H9 (cell line): ENCODE data around the gene ATPAF1. TPM values are rescaled to one million over a fixed set of nuclear protein-coding genes. Genes with fewer than 3 reads are reported as not detected.

Experiments used
- DNase-seq: peaks from one replicate; pipeline ENCODE4 v3.0.0-alpha.2; 2017
- H2AFZ ChIP-seq: one replicate; pipeline ENCODE4 v1.6.1; 2013; ENCODE audit warnings: mild to moderate bottlenecking, low read length, control low read depth, moderate library complexity
- H2AK5ac ChIP-seq: 2 replicates; pipeline ENCODE4 v1.6.1; 2013; ENCODE audit warnings: low read length, control low read depth, mixed read lengths; ENCODE audit not compliant: insufficient read length
- H2BK120ac ChIP-seq: one replicate; pipeline ENCODE4 v1.6.1; 2013; ENCODE audit warnings: low read depth, mild to moderate bottlenecking, low read length, control low read depth, inconsistent platforms; ENCODE audit not compliant: poor library complexity, severe bottlenecking
- H2BK12ac ChIP-seq: 2 replicates; pipeline ENCODE4 v1.6.1; 2013; ENCODE audit warnings: low read length, control low read depth, mixed read lengths, low read depth; ENCODE audit not compliant: insufficient read length
- H2BK15ac ChIP-seq: 2 replicates; pipeline ENCODE4 v1.6.1; 2013; ENCODE audit warnings: low read depth, low read length, control low read depth
- H2BK20ac ChIP-seq: one replicate; pipeline ENCODE4 v1.6.1; 2013; ENCODE audit warnings: low read depth, mild to moderate bottlenecking, low read length, control low read depth, inconsistent platforms; ENCODE audit not compliant: poor library complexity, severe bottlenecking
- H2BK5ac ChIP-seq: 2 replicates; pipeline ENCODE4 v1.6.1; 2013; ENCODE audit warnings: low read length, control low read depth, mixed read lengths; ENCODE audit not compliant: insufficient read length
- H3K14ac ChIP-seq: 2 replicates; pipeline ENCODE4 v1.6.1; 2013; ENCODE audit warnings: low read length, control low read depth; ENCODE audit not compliant: insufficient read depth
- H3K18ac ChIP-seq: 2 replicates; pipeline ENCODE4 v1.6.1; 2013; ENCODE audit warnings: low read depth, mild to moderate bottlenecking, mixed read lengths, low read length, control low read depth; ENCODE audit not compliant: insufficient read length
- H3K23ac ChIP-seq: 2 replicates; pipeline ENCODE4 v1.6.1; 2013; ENCODE audit warnings: low read length, control low read depth, mixed read lengths, low read depth; ENCODE audit not compliant: insufficient read length
- H3K23me2 ChIP-seq: 2 replicates; pipeline ENCODE4 v1.6.1; 2013; ENCODE audit warnings: low read depth, mild to moderate bottlenecking, mixed read lengths, low read length, control low read depth; ENCODE audit not compliant: insufficient read length, poor library complexity, severe bottlenecking
- H3K27ac ChIP-seq: 2 replicates; pipeline ENCODE4 v1.5.1; 2013; ENCODE audit warnings: low read length, control low read depth, mixed read lengths, low read depth; ENCODE audit not compliant: insufficient read length
- H3K27me3 ChIP-seq: 2 replicates; pipeline ENCODE4 v1.6.1; 2013; ENCODE audit warnings: low read length, control low read depth, inconsistent platforms; ENCODE audit not compliant: insufficient read depth
- H3K4ac ChIP-seq: 2 replicates; pipeline ENCODE4 v1.6.1; 2013; ENCODE audit warnings: low read depth, mild to moderate bottlenecking, control low read depth, inconsistent platforms, low read length, moderate library complexity
- H3K4me1 ChIP-seq: 2 replicates; pipeline ENCODE4 v1.6.1; 2013; ENCODE audit warnings: low read length, control low read depth, inconsistent platforms; ENCODE audit not compliant: insufficient read depth
- H3K4me2 ChIP-seq: 2 replicates; pipeline ENCODE4 v1.6.1; 2013; ENCODE audit warnings: low read length, control low read depth, mixed read lengths; ENCODE audit not compliant: insufficient read length, insufficient read depth
- H3K56ac ChIP-seq: 2 replicates; pipeline ENCODE4 v1.6.1; 2013; ENCODE audit warnings: low read depth, mild to moderate bottlenecking, mixed read lengths, low read length, control low read depth; ENCODE audit not compliant: insufficient read length
- H3K79me1 ChIP-seq: 2 replicates; pipeline ENCODE4 v1.6.1; 2013; ENCODE audit warnings: low read depth, mild to moderate bottlenecking, moderate library complexity, low read length, control low read depth, inconsistent platforms; ENCODE audit not compliant: insufficient read depth, poor library complexity, severe bottlenecking
- H3K79me2 ChIP-seq: 2 replicates; pipeline ENCODE4 v1.6.1; 2013; ENCODE audit warnings: low read length, control low read depth, inconsistent platforms; ENCODE audit not compliant: insufficient read depth
- H3K9ac ChIP-seq: 2 replicates; pipeline ENCODE4 v1.6.1; 2013; ENCODE audit warnings: low read length, control low read depth, mixed read lengths; ENCODE audit not compliant: insufficient read length; ENCODE audit errors: extremely low read depth
- H3K9me3 ChIP-seq: one replicate; pipeline ENCODE4 v1.6.1; 2013; ENCODE audit warnings: low read depth, low read length, inconsistent platforms; ENCODE audit not compliant: control insufficient read depth
- H3T11ph ChIP-seq: one replicate; pipeline ENCODE4 v1.6.1; 2013; ENCODE audit warnings: mild to moderate bottlenecking, low read length, control low read depth, inconsistent platforms
- H4K20me1 ChIP-seq: one replicate; pipeline ENCODE4 v1.6.1; 2013; ENCODE audit not compliant: control insufficient read depth, insufficient read length, insufficient read depth
- H4K5ac ChIP-seq: 2 replicates; pipeline ENCODE4 v1.6.1; 2013; ENCODE audit warnings: low read depth, mild to moderate bottlenecking, mixed read lengths, low read length, control low read depth; ENCODE audit not compliant: insufficient read length
- H4K8ac ChIP-seq: replicated peaks from 2 replicates; pipeline ENCODE4 v1.6.1; 2013; ENCODE audit warnings: low read length, control low read depth, mixed read lengths, low read depth; ENCODE audit not compliant: insufficient read length
- H4K91ac ChIP-seq: 2 replicates; pipeline ENCODE4 v1.6.1; 2013; ENCODE audit warnings: low read depth, mild to moderate bottlenecking, moderate library complexity, mixed read lengths, low read length, control low read depth; ENCODE audit not compliant: insufficient read length
- H3K27ac Mint-ChIP-seq, 3 experiments: 2 replicates in 2 of 3; 3 replicates in 1 of 3; pipeline ENCODE4 v1.8.0; 2020 to 2021; ENCODE audit warnings: mixed read lengths in 3 of 3, mild to moderate bottlenecking in 1 of 3, moderate library complexity in 1 of 3
- H3K27me3 Mint-ChIP-seq: 2 replicates; pipeline ENCODE4 v1.8.0; 2021; ENCODE audit warnings: low read depth, mild to moderate bottlenecking, moderate library complexity, mixed read lengths
- H3K36me3 Mint-ChIP-seq, 3 experiments: 2 replicates in 2 of 3; 3 replicates in 1 of 3; pipeline ENCODE4 v1.8.0; 2020 to 2021; ENCODE audit warnings: low read depth in 3 of 3, mixed read lengths in 3 of 3; ENCODE audit not compliant: insufficient read depth in 1 of 3
- H3K4me1 Mint-ChIP-seq, 2 experiments: 2 replicates each; pipeline ENCODE4 v1.8.0; 2020; ENCODE audit warnings: mixed read lengths in 2 of 2
- H3K4me3 Mint-ChIP-seq, 2 experiments: 2 replicates in 1 of 2; 3 replicates in 1 of 2; pipeline ENCODE4 v1.8.0; 2020 to 2021; ENCODE audit warnings: mild to moderate bottlenecking in 2 of 2, mixed read lengths in 2 of 2, moderate library complexity in 1 of 2
- H3K9me3 Mint-ChIP-seq, 2 experiments: 2 replicates in 1 of 2; 3 replicates in 1 of 2; pipeline ENCODE4 v1.8.0; 2020; ENCODE audit warnings: mild to moderate bottlenecking in 2 of 2, mixed read lengths in 2 of 2, moderate library complexity in 1 of 2
- CTCF ChIP-seq: fragments of 200-600 bp; sonication (generic); conservative IDR thresholded peaks from 3 replicates; pipeline ENCODE4 v1.8.0; 2021; ENCODE audit warnings: antibody characterized with exemption, mild to moderate bottlenecking
- WGBS: extraction: QIAGEN DNeasy Blood & Tissue Kit; methylation state at CpG from one replicate; pipeline ENCODE4 v1.1.7; 2013; ENCODE audit warnings: missing lambda C conversion rate, low lambda C conversion rate, mixed read lengths; ENCODE audit not compliant: insufficient read length; ENCODE audit errors: extremely low coverage; 5-methylcytosine and 5-hydroxymethylcytosine counted together
- total RNA-seq: library from RNA; stranded (reverse); gene quantifications from 2 replicates; pipeline ENCODE4 v1.2.1, GENCODE V29; 2021

ATPAF1 gene
- total RNA-seq, 1 experiment from 2014 or later: 57.3 TPM

- TF ChIP-seq CTCF: no peak
- no peaks in the 10 kb centered on the region for H3K27me3 ChIP-seq
- no peaks in the 10 kb centered on the region for H3K9me3 ChIP-seq
- Mint-ChIP-seq H3K27me3 (no peaks in the 10 kb centered on the region), H3K9me3 (peaks cover 3 to 10% of the 10 kb centered on the region in 2 experiments; a peak in 3 of 5 replicates), H3K27ac (no peak overlapping the region), H3K4me1 (no peaks in the 10 kb centered on the region), H3K36me3 (peaks cover 22 to 40% (median 34%) of the 10 kb centered on the region in 3 experiments), H3K4me3 (no peak overlapping the region)
- no peak overlapping the region for H3K56ac ChIP-seq
- no peak overlapping the region for H4K5ac ChIP-seq
- H3K18ac ChIP-seq: no peak overlapping the region
- no peak for DNase-seq
- no peak overlapping the region for H2BK20ac ChIP-seq
- no peak overlapping the region for H3K23ac ChIP-seq
- no CpG with 5 or more reads among the region's 1 CpG for WGBS
- H2BK15ac ChIP-seq: no peak overlapping the region
- no peaks in the 10 kb centered on the region for H3K4me1 ChIP-seq
- H2BK12ac ChIP-seq: no peak overlapping the region
- no peak overlapping the region for H3K14ac ChIP-seq
- H3K79me1 ChIP-seq: no peaks in the 10 kb centered on the region
- H3K23me2 ChIP-seq: no peaks in the 10 kb centered on the region
- H3K4me2 ChIP-seq: no peak overlapping the region
- no peak overlapping the region for H3K9ac ChIP-seq
- no peak overlapping the region for H2BK5ac ChIP-seq
- H2BK120ac ChIP-seq: no peak overlapping the region
- no peak overlapping the region for H4K8ac ChIP-seq
- no peak overlapping the region for H2AFZ ChIP-seq
- H3K4ac ChIP-seq: no peak overlapping the region
- no peaks in the 10 kb centered on the region for H3K79me2 ChIP-seq
- no peaks in the 10 kb centered on the region for H4K20me1 ChIP-seq
- no peak overlapping the region for H3T11ph ChIP-seq
- H4K91ac ChIP-seq: no peak overlapping the region
- H2AK5ac ChIP-seq: no peak overlapping the region
- no peak overlapping the region for H3K27ac ChIP-seq
Measured at GRCh38 chr1:46646331-46646730, 21.8 kb downstream of the ATPAF1 start.
